ENCODE measurements around the gene PAGE1. TPM values are rescaled to one million over a fixed set of nuclear protein-coding genes. Genes with fewer than 3 reads are reported as not detected.

Gene PAGE1
- total RNA-seq, 1 experiment from 2014 or later: not detected

DNA sequence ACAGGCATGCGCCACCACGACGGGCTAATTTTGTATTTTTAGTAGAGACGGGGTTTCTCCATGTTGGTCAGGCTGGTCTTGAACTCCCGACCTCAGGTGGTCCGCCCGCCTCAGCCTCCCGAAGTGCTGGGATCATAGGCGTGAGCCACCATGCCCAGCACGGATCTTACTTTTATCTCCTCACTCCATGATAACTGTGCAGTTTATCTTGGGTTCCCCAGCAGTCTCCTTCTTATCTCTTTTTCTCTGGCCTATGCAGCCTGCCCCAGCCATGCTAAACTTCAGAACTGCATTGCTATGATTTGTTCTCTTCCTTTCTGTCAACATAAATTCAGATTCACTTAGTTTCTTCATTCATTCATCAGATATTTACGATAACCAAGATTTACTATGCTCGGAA lies 22.4 kb downstream of the PAGE1 start:
- DNase-seq: no peak
- H3K79me2 ChIP-seq (ENCODE audit: insufficient read depth, low read length): no peaks in the 10 kb centered on the region
- H3K27ac Mint-ChIP-seq: no peak overlapping the region
- no peak overlapping the region for H3K4ac ChIP-seq (ENCODE audit: low read depth, low read length)
- no peak overlapping the region for H4K91ac ChIP-seq (ENCODE audit: insufficient read length, low read depth, low read length)
- H3K79me1 ChIP-seq (ENCODE audit: insufficient read depth, low read depth, low read length, poor library complexity, severe bottlenecking): no peaks in the 10 kb centered on the region
- peaks cover 3 to 7% (median 3%) of the 10 kb centered on the region in 3 experiments; a peak in 4 of 7 replicates for H3K36me3 Mint-ChIP-seq (ENCODE audit: insufficient read depth in 1 of 3, low read depth in 3 of 3)
- H3K4me1 Mint-ChIP-seq: peaks cover 2 to 3% of the 10 kb centered on the region in 2 experiments; a peak in 2 of 4 replicates
- H3K14ac ChIP-seq (ENCODE audit: insufficient read depth, low read length): no peak overlapping the region
- H3K4me3 Mint-ChIP-seq: no peak overlapping the region
- H4K20me1 ChIP-seq (ENCODE audit: control insufficient read depth, insufficient read depth, insufficient read length): no peaks in the 10 kb centered on the region
- no peaks in the 10 kb centered on the region; the same call in 1 of the 2 replicates for H3K27me3 ChIP-seq (ENCODE audit: insufficient read depth, low read length)
- H4K8ac ChIP-seq (replicated peaks; ENCODE audit: insufficient read length, low read depth, low read length): no peak overlapping the region
- H2BK5ac ChIP-seq (ENCODE audit: insufficient read length, low read length): no peak overlapping the region
- no peak overlapping the region for H2AFZ ChIP-seq (ENCODE audit: low read length)
- no peak overlapping the region for H3T11ph ChIP-seq (ENCODE audit: low read length)
- no peak overlapping the region for H2BK20ac ChIP-seq (ENCODE audit: low read depth, low read length, poor library complexity, severe bottlenecking)
- no CpG with 5 or more reads among the region's 12 CpGs for WGBS (ENCODE audit: extremely low coverage, insufficient read length, low lambda C conversion rate)
- no peak overlapping the region for H3K4me2 ChIP-seq (ENCODE audit: insufficient read depth, insufficient read length, low read length)
- H3K23me2 ChIP-seq (ENCODE audit: insufficient read length, low read depth, low read length, poor library complexity, severe bottlenecking): no peaks in the 10 kb centered on the region
- no peak overlapping the region for H3K18ac ChIP-seq (ENCODE audit: insufficient read length, low read depth, low read length)
- H2BK120ac ChIP-seq (ENCODE audit: low read depth, low read length, poor library complexity, severe bottlenecking): no peak overlapping the region
- H3K9ac ChIP-seq (ENCODE audit: extremely low read depth, insufficient read length, low read length): no peak overlapping the region
- no peak overlapping the region for H3K23ac ChIP-seq (ENCODE audit: insufficient read length, low read depth, low read length)
- H3K9me3 Mint-ChIP-seq: peaks cover 67 to 69% of the 10 kb centered on the region in 2 experiments
- peaks cover 49% of the 10 kb centered on the region for H3K9me3 ChIP-seq (ENCODE audit: control insufficient read depth, low read depth, low read length)
- no peak overlapping the region for H3K56ac ChIP-seq (ENCODE audit: insufficient read length, low read depth, low read length)
- no peak overlapping the region for H2BK15ac ChIP-seq (ENCODE audit: low read depth, low read length)
- H3K27ac ChIP-seq (ENCODE audit: insufficient read length, low read depth, low read length): no peak overlapping the region
- H2AK5ac ChIP-seq (ENCODE audit: insufficient read length, low read length): no peak overlapping the region
- no peak overlapping the region for H2BK12ac ChIP-seq (ENCODE audit: insufficient read length, low read depth, low read length)
- H3K4me1 ChIP-seq (ENCODE audit: insufficient read depth, low read length): no peaks in the 10 kb centered on the region
- H4K5ac ChIP-seq (ENCODE audit: insufficient read length, low read depth, low read length): no peak overlapping the region
- peaks cover 4% of the 10 kb centered on the region for H3K27me3 Mint-ChIP-seq (ENCODE audit: low read depth)
- TF ChIP-seq, protein P1, sequence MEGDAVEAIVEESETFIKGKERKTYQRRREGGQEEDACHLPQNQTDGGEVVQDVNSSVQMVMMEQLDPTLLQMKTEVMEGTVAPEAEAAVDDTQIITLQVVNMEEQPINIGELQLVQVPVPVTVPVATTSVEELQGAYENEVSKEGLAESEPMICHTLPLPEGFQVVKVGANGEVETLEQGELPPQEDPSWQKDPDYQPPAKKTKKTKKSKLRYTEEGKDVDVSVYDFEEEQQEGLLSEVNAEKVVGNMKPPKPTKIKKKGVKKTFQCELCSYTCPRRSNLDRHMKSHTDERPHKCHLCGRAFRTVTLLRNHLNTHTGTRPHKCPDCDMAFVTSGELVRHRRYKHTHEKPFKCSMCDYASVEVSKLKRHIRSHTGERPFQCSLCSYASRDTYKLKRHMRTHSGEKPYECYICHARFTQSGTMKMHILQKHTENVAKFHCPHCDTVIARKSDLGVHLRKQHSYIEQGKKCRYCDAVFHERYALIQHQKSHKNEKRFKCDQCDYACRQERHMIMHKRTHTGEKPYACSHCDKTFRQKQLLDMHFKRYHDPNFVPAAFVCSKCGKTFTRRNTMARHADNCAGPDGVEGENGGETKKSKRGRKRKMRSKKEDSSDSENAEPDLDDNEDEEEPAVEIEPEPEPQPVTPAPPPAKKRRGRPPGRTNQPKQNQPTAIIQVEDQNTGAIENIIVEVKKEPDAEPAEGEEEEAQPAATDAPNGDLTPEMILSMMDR (conservative IDR thresholded peaks at IDR 0.05): no peak
